GM19238 (cell line): Measurements from ENCODE around the gene LRP2.
A peak's percentile ranks its signal among the peaks of the same experiment; 100 is the strongest.

ENCODE experiments used
- DNase-seq: peaks from one replicate; pipeline ENCODE4 v3.0.0; 2011; ENCODE audit warnings: low spot score; ENCODE audit not compliant: insufficient read length

The LRP2 gene

DNA sequence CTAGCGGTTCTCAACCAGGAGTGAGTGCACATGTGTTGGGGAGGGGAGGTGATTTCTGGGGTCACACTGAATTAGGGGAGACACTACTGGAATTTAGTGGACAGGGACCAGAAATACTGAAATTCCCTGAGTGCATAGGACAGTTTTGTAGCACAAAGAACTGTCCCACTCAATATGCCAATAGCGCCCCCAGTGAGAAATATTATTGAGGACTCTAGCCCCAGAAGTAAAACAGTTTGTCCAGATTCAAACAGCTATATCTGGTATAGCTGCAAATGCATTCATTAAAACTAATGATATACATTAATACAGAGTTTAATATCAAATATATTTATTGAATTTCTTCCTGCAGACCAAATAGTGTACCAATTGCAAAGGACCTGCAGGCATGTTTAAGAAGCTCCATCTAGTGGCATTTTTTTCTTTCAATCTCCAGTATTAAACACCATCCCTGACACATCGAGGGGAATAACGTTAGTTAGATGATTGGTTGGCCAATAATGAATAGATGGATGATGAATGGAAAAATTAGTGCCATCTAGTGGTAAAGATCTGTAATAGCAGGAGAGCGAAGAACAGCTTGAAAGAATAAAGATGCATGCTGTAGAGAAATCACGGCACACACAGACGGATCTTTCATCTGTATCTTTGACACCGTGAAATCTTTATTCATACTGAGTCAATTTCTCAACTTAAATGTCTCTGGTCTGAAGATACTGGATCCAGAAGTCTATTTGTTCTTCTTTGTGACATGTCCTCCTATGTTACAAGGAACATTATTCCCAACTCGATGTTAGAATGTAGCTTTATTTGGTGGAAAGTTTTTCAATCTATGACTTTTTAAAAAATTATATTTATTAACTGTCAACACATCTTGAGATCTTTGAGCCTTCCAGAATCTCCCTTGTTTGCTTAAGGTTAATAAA lies 230.5 kb downstream of the LRP2 start:
- DNase-seq, result peak; percentile 7

DNA sequence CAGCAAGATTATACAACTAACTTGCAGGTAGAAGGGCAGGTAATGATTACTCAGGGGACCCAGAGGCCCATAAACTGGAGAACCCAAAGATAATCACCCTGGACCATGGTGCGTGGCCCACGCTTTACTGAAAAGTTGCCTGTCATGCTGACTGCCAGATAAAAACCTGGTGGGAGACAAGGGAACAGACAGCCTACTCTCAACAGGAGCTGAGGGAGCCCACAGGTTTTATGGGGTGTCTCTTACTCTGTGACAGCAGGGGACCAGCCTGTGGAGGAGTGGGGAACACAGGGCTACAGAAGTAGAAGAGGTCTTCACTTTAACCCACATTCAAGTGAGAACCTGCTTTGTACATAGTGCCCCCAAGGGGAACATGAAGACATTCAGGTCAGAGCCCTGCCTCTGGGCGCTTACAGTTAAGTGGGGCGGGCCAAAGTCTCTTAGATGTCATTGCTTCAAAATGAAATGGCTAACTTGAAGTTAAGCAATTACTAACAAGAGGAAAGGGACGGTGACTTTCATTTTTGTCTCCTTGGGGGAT lies 232.6 kb downstream of the LRP2 start:
- DNase-seq, result no peak

DNA sequence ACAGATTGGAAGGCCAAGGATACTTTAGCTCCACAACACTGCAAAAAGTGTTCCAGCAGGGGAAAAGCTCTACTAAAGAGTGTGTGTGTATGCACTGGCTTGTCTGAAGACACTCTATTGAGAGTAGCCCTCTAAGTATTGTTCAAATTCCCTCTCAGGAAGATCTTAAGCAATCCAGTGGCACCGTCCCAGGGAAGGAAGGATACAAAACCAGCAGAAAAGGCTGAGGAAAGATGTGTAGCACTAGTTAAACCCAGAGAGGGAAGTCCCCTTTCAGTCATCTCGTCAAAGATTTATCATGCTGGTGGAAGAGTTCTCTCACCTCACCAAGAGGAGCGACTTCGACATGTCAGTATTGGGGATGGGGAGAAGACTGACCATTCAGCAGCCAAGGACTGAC lies 242.5 kb downstream of the LRP2 start:
- no peak for DNase-seq

DNA sequence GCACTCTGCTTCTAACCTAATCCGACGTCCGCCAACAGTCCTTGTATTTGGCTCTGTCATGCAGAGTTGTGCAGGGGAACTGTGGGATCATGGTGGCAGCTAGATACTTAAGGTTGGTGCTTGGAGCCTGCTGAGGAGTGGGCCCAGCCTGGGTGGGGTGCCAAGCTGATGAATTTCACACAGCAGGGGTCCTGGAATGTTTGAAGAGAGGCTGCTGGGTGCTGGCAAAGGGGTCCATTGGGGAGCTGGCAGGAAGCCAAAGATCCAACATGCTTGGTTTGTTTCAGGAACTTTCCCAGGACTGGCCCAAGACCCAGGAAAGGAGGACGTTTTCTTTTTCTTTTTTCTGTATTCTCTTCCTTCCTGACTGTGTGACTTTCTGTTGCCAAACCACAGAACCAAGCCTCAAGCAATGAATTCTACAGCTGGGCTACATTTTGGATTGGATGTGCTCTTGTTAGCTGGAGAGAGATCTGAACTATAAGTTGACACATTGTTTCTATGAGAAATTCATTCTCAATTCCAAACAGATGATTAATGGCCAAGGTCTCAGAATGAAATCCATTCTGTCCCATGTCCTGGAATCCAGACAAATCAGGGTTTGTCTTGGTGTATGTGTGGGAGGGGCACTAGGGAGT lies 243.1 kb downstream of the LRP2 start:
- no peak for DNase-seq

DNA sequence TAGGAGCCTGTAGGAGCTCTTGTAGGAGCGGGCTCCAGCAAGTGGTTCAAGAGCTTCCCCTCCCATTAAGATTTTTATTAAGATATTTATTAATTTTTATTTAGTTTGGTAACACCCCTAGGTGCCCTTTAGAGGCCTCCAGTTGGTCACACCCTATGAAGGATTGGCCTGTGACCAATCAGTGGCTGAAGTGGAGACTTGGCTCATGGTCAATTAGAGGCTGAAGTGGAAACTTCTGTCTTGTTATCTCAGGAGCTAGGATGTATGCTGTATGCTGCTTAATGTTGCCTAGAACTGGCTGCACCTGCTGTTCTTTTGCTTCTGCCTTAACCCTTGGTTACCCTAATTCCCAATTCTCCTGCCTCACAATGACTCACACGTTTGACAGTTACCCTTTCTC lies 244.3 kb downstream of the LRP2 start:
- no peak for DNase-seq

DNA sequence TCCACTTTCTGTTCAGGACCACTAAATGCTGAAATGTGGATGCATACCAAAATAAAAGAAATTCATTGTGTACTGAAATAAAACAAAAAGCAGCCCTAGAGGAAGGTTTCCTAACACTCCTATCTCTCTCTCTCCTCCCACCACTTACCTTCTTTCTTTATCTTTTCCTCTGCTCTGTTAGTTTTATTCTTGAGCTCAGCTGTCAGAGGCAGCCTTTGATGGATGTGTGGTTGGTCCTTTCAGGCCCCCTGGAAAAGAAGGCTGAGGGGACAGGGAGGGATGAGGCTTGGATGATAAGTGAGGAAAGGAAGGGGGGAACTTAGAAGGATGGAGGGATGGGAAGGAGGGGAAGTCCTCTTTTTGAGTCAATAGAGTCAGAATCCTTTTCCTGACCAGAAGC lies 245.3 kb downstream of the LRP2 start:
- DNase-seq, result no peak

DNA sequence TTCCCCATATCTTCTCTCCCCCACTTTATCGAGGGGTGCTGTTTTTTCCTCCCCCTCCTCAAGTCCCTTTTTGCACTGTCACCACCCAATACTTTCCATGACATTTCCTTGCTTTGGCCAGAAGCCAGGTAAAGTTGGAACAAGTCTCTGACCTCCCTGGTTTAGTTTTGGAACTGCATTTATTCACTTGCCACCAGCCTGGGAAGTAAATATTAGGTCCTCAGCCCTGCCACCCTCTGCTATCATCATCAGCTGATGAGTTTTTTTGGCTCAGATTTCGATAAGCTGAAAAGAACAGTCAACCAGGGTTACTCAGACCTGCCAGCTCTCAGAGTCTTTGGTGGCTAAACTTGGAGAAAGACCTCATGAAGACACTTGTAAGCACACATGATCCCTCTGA lies 246.0 kb downstream of the LRP2 start:
- no peak for DNase-seq

DNA sequence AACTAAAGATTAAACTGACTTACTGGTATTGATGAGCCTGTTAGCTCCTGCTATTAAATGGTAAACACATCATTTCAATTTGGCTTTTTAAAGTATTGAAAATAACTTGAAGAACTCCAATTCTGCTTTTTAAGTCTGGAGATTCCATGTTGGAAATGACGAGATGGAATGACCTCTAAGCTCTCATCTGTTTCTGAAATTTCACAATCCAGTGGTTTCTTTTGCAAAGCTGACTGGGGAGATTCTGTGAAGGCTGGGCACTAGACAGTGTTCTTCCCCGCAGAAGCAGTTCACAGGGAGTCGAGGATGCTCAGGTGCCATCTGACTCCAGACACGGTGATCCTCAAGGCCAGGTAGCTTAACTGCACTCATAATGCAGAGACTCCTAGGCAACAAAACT lies 248.3 kb downstream of the LRP2 start:
- DNase-seq, result no peak

DNA sequence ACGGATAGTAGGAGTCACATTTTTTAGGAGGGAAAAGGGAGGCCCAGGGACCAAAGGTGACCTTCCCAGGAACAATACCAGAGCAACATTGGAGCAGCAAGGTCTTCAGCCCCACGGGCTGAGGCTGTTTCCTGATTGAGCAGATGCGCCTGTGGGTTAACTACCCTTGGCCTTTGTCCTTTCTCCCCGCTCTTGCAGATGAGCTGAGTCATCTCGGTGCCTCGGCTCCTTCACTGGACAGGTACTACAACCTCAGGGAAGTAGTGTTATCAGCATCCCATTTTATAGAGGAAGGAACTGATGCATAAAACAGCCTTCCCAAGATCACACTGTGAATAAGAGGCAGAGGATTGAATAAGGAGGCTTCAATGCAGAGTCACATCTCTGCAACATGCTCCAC lies 249.5 kb downstream of the LRP2 start:
- DNase-seq, result no peak

DNA sequence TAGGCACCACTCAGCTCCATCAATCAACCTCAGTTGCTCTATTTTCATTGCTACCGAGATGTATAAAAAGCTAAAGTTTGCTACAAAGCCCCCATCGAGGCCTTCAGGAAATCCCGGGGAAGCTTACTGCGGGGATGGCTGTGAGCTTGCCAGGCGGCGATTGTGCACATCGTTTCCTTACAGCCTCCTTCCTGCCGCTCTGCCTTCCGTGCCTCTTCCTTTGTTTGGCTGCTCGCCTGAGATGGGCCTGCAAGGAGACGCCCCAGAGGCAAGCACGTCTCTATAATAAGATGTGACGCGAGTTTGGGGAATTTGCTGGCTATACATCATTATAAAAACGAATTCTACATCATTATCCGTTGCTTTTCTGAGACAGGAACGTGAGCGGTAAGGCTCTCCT lies 251.4 kb downstream of the LRP2 start:
- no peak for DNase-seq

DNA sequence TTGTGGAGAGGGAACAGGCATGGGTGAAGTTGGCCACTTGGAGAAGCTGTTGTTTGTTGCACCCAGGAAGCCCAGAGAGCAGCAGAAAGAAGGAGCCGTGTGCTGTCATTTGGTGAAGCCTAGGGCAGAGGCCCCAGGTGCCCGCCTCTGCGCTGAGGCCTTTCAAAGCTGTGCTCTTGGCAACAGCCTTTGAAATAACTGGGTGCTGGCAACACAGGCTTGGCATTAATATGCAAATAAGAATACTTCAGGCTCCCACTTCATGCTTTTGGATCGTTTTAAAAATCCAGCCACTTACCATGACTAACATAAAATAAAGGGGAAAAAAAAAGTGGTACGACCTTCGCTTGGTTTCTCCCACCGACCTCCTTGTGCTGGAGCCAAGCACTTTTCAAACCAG lies 251.9 kb downstream of the LRP2 start:
- DNase-seq, result no peak

DNA sequence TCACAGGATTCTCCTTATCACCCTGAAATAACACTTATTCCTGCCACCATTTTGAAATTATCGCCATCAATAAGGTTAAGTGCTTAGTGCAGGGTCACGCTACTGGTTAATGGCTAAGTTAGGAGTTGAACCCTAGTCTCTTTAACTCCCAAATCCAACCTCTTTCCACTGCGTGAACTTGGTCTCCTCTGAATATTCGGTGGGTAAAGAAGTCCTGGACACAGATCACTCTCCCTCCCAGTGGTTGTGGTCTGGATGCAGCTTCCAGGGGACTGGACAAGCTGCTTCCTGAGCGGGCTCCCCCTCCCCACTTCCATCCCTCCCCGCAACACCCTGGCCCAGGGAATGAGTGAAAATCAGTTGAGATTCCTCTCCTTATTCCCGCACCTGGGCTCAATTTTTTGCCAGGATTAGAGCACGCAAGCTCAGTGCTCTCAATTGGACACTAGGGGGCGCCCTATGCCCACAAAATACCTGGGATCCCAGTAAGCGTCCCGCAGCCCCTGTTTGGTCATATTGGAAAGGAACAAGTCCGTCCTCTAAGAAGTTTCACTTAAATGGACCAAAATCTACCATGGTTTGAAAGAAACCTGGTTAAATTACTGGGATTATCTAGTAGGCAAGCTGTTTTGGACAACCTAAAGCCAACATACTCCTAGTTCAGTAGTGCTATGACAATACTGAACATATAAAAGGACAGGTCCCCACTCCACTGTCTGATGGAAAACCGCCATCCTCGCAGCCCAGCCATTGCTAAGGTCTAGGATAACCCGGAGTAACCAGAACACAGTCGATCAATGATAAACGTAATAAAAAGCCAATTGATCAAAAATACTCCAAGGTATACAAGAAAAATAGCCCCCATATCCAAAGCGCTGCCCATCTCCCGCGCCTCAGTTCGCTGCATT lies 252.6 kb downstream of the LRP2 start:
- peak; percentile 23 for DNase-seq

DNA sequence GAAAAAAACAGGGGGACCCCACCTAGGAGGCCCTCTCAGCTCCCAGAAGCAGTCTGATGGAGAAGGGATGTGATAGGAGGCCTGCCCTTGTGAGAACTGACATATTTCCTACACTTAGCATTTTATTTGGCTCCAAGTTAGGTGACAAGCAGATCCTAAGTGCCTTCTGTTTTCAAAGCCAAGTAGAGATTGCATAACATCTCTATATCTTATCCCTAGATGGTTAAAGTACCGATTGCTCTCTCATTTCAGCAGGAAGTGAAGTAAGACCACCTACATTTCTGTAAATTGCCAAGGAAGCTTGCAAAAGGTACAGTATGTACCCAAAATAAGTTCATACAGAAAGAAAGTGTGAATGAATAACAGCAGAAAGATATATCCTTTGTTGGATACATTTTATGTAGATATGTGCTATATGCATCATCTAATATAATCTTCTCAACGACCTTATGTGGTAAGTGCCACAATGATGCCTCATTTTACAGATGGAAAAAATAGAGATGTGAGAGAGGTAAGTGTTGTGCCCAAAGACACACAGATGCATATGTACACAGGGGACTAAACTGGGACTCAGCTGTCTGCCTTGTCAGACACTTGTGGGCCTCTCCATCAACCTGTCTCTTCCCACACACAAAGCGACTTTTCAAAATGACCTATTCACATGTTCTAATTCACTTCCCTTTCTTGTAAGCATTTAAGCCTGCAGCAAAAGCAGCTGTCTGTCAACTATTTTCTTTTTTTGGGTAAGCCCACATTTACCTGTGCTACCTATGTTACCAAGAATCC lies 254.0 kb downstream of the LRP2 start:
- DNase-seq, result no peak

DNA sequence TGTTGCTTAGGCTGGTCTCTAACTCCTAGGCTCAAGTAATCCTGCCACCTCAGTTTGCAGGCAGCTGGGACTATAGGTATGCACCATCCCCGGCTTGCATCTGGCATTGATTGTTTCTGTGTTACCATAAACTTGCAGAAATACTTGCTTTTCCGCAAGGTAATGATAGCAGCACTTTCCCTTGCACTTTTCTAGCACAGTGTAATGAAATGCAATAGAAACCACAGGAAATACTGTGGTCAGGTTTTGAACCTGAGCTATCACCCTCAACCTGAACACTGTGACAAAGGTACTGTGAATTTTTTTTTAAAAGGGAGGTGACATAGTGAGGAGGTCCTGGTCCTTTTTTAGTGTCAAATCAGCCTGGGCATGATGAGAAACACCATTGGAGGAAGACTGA lies 254.7 kb downstream of the LRP2 start:
- DNase-seq, result no peak

DNA sequence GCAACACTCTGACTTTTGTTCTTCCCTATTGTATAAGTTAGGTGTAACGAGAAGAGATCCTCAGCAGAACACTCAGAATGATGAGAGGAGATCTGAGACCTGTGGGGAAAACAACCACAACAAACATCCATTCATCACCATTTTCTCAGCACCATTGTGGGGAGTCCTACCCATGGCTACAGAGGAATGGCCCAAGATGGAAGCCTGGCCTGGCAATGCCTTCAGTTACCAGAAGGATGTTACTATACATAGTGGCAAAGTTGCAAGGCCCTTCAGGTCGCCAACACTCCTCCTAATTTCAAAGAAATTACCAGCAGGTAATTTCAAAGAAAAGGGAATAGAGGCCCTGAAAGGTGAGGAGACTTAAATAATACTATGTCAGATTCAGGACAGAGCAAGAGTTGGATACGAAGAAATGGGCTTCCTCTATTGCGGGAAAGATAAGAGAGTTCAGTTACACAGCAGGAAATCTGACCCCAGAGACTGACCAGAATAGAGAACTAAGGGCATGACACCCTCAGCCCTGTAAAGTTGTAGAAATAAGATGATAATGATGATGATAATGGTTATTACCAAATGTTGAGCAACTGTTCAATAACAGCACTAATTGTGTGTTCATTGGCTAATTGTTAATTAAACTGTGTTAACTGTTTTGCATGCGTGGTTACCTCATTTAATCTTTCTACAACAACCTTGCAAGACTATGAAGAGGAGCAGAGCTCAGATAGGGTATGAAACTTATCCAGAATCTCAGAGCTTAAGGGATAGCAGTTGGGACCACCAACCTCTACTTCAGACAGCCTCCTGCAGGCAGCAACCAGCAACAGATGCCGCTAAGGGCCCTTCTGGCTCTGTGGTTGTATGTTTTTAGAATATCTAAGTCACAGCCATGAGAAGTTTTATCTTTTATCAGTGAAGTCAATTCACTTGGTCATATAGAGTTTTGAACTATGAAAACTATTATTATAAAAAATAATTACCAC lies 255.5 kb downstream of the LRP2 start:
- no peak for DNase-seq

DNA sequence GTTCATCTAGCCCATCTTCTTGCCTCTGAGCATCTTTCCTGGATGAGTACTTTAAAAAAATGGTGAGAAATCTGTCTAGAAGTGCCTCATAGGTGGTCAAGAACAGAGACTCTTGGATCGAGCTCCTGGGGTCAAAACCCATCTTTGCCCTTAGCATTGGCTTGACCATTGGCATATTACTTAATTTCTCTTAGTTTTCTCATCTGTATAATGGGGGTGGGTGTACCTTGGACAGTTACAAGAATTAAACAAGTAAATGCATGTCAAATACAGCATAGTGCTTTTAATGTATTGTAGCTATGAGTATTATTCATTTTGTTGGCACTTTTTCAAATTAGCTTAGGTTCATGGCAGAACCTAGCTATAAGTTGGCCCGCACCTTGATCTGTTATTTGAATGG lies 256.2 kb downstream of the LRP2 start:
- DNase-seq, result no peak

DNA sequence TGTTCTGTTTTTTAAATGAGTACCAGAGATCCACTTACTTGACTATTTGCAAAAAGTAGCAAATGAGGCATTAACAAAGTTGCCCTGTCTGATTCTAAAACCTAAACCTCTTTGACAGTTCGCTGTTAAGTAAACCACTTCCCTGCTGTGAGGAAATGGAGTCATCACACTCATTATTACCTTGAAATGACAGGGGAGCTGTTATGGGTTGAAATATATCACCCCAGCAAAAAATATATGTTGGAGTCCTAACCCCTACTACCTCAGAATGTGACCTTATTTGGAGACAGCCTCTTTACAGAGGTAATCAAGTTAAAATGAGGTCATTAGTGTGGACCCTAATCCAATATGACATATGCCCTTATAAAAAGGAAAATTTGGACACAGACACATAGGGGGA lies 256.9 kb downstream of the LRP2 start:
- DNase-seq, result no peak

DNA sequence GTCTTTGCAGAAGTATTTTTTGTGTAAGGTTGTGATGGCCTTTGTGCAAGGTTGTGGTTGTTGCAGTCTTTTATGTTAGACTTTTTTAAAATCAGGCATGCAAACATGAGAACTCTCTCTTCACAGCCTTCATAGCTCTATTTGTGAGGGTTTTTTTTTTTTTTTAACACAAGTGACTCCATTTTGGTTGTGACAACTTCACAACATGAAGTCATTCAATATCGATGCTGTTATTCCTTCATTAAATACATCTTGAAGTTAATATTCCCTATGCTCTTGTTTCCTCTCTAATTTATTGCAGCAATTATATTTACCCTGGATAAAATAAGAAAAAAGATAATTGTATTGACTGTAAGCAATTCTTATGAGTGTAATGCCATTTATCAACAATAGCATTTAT lies 257.5 kb downstream of the LRP2 start:
- DNase-seq, result no peak

DNA sequence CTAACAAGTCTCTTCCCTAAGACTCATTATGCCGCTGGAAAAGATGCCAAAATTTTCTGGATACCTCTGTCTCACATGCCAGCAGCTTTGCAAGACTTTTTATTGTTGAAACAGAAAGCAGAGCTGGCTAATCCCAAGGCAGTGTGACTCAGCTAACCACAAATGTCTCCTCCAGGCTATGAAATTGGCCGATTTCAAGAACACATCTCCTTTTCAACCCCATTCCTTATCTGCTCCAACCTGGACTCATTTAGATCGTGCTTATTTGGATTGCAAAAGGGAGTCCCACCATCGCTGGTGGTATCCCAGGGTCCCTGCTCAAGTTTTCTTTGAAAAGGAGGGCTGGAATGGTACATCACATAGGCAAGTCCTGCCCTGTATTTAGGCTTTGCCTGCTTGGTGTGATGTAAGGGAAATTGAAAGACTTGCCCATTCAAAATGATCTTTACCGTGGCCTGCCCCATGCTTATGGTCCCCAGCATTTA lies 266.7 kb downstream of the LRP2 start:
- DNase-seq, result no peak

DNA sequence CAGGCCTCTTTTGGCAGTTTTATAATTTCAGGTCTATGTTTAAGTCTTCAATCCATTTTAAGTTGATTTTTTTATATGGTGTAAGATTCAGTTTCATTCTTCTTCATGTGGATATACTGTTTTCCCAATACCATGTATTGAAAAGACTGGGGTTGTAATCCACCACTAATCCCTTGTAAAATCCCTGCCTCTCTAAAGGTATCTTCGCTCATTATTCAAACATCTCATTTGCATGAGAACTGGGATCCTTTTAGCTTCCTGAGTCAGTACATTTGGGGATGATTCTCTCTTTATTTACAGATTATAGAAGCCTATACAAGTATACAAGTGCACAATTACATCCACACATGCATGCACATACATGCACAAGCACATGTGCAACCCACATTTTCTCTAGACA lies 267.7 kb downstream of the LRP2 start:
- DNase-seq, result no peak
